ENCODE measurements around the gene SHISAL1.

The SHISAL1 gene

GRCh38 chr22:44281768-44282637, 30.7 kb downstream of the SHISAL1 start:
- in situ Hi-C loops (cut with MboI; ENCODE audit: low sequenced_read_pairs): no loop called here

GRCh38 chr22:44280665-44281188, 32.0 kb downstream of the SHISAL1 start:
- in situ Hi-C loops (cut with MboI; ENCODE audit: low sequenced_read_pairs): no loop called here

GRCh38 chr22:44279069-44279360, 33.7 kb downstream of the SHISAL1 start:
- in situ Hi-C loops (cut with MboI; ENCODE audit: low sequenced_read_pairs): no loop called here

- in situ Hi-C loops (cut with MboI; ENCODE audit: low sequenced_read_pairs): no loop called here
Observed at GRCh38 chr22:44278243-44279068, 34.3 kb downstream of the SHISAL1 start.

GRCh38 chr22:44277386-44278135, 35.2 kb downstream of the SHISAL1 start:
- in situ Hi-C loops (cut with MboI; ENCODE audit: low sequenced_read_pairs): no loop called here

GRCh38 chr22:44276706-44277356, 35.9 kb downstream of the SHISAL1 start:
- in situ Hi-C loops (cut with MboI; ENCODE audit: low sequenced_read_pairs): no loop called here

GRCh38 chr22:44276041-44276440, 36.7 kb downstream of the SHISAL1 start:
- in situ Hi-C loops (cut with MboI; ENCODE audit: low sequenced_read_pairs): no loop called here

GRCh38 chr22:44275631-44275995, 37.1 kb downstream of the SHISAL1 start:
- in situ Hi-C loops (cut with MboI; ENCODE audit: low sequenced_read_pairs): no loop called here

- in situ Hi-C loops (cut with MboI; ENCODE audit: low sequenced_read_pairs): no loop called here
Observed at GRCh38 chr22:44274918-44275630, 37.7 kb downstream of the SHISAL1 start.

GRCh38 chr22:44273175-44273574, 39.6 kb downstream of the SHISAL1 start:
- in situ Hi-C loops (cut with MboI; ENCODE audit: low sequenced_read_pairs): no loop called here

- in situ Hi-C loops (cut with MboI; ENCODE audit: low sequenced_read_pairs): no loop called here
Observed at GRCh38 chr22:44272401-44272771, 40.4 kb downstream of the SHISAL1 start.

- in situ Hi-C loops (cut with MboI; ENCODE audit: low sequenced_read_pairs): no loop called here
Observed at GRCh38 chr22:44271732-44272400, 40.9 kb downstream of the SHISAL1 start.

GRCh38 chr22:44271010-44271500, 41.7 kb downstream of the SHISAL1 start:
- in situ Hi-C loops (cut with MboI; ENCODE audit: low sequenced_read_pairs): no loop called here

GRCh38 chr22:44270556-44270880, 42.2 kb downstream of the SHISAL1 start:
- in situ Hi-C loops (cut with MboI; ENCODE audit: low sequenced_read_pairs): no loop called here

- in situ Hi-C loops (cut with MboI; ENCODE audit: low sequenced_read_pairs): no loop called here
Observed at GRCh38 chr22:44269757-44270555, 42.8 kb downstream of the SHISAL1 start.

GRCh38 chr22:44269117-44269498, 43.6 kb downstream of the SHISAL1 start:
- in situ Hi-C loops (cut with MboI; ENCODE audit: low sequenced_read_pairs): no loop called here

- in situ Hi-C loops (cut with MboI; ENCODE audit: low sequenced_read_pairs): no loop called here
Observed at GRCh38 chr22:44268431-44269116, 44.2 kb downstream of the SHISAL1 start.

GRCh38 chr22:44267856-44268255, 44.9 kb downstream of the SHISAL1 start:
- in situ Hi-C loops (cut with MboI; ENCODE audit: low sequenced_read_pairs): no loop called here

Data from HL-60/S4 (cell line).